Large intestine (tissue), 3 donors: ENCODE measurements around the gene MCCD1. TPM values are rescaled to one million over a fixed set of nuclear protein-coding genes. Genes with fewer than 3 reads are reported as not detected.

Experiments
- DNase-seq, 2 donors: peaks; one replicate each; pipeline versions ENCODE4 v3.0.0 to v3.0.0-alpha.2; 2013
- H3K27ac ChIP-seq: one replicate; pipeline ENCODE4 v1.5.1; 2013; ENCODE audit warnings: low read length
- H3K27me3 ChIP-seq: 2 replicates; pipeline ENCODE4 v1.6.1; 2013; ENCODE audit warnings: low read length; ENCODE audit not compliant: control insufficient read depth, insufficient read depth
- H3K36me3 ChIP-seq: 2 replicates; pipeline ENCODE4 v1.6.1; 2013; ENCODE audit warnings: low read length; ENCODE audit not compliant: control insufficient read depth, insufficient read depth
- H3K4me1 ChIP-seq: one replicate; pipeline ENCODE4 v1.6.1; 2013; ENCODE audit warnings: low read length; ENCODE audit not compliant: control insufficient read depth, insufficient read depth
- H3K4me3 ChIP-seq: one replicate; pipeline ENCODE4 v1.5.1; 2013; ENCODE audit warnings: low read length
- H3K9me3 ChIP-seq: one replicate; pipeline ENCODE4 v1.6.1; 2013; ENCODE audit warnings: mild to moderate bottlenecking, low read depth, low read length, moderate library complexity; ENCODE audit not compliant: control insufficient read depth
- WGBS: methylation state at CpG from one replicate; pipeline ENCODE4 v1.1.5; 2013; ENCODE audit warnings: low lambda C conversion rate; ENCODE audit not compliant: insufficient coverage; 5-methylcytosine and 5-hydroxymethylcytosine counted together
- polyA plus RNA-seq: library from polyadenylated mRNA; unstranded; fragments of 120-200 nt; gene quantifications from one replicate; pipeline ENCODE4 v1.2.1, GENCODE V29; 2013

Gene MCCD1
- polyA plus RNA-seq, 1 donor, result not detected

DNA sequence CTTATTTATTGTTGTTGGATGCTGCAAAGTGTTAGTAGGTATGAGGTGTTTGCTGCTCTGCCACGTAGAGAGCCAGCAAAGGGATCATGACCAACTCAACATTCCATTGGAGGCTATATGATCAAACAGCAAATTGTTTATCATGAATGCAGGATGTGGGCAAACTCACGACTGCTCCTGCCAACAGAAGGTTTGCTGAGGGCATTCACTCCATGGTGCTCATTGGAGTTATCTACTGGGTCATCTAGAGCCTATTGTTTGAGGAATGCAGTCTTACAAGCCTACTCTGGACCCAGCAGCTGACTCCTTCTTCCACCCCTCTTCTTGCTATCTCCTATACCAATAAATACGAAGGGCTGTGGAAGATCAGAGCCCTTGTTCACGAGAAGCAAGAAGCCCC is 18.8 kb upstream of the MCCD1 start:
- no peak for DNase-seq
- no peaks in the 10 kb centered on the region for H3K36me3 ChIP-seq
- no peak overlapping the region for H3K27ac ChIP-seq
- no peak overlapping the region for H3K4me3 ChIP-seq
- no peaks in the 10 kb centered on the region for H3K4me1 ChIP-seq
- H3K27me3 ChIP-seq, result peaks cover 27% of the 10 kb centered on the region
- 73% methylated on average over 3 of the region's 4 CpGs for WGBS
- H3K9me3 ChIP-seq, result no peaks in the 10 kb centered on the region

DNA sequence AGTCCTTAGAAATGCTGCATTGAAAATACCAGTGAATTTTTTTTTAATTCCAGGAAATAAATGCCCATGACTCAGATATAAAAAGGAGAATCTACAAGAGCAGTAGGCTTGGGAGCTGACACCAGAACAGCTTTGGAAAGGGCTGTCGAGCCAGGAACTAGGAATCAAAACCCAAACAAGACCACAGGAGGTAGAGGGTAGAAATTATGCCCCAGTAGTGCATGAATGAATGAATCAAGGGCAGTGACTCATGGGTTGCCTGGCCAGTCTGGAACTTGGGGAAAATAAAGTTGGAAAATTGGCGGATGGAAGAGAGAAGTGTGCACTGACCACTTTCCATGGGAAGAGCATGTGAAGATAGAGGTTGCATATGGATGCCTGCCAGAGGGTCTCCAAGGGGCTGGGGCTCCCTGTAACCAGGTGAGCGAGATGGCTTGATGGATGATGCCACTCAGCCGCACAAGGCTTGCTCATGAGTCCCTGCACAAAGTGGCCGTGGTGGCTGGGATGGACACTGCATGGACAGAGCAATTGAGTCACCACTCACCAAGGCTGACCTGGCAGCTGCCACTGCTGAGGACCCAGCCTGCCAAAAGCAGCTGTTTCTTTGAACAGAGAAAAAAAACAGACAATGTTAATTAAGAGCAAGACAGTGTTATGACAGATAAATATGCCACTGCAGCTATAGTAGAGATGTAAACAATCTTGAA is 15.2 kb upstream of the MCCD1 start:
- no peaks in the 10 kb centered on the region for H3K9me3 ChIP-seq
- WGBS, result no CpG with 5 or more reads among the region's 5 CpGs
- no peak for DNase-seq
- no peak overlapping the region for H3K4me3 ChIP-seq
- H3K4me1 ChIP-seq, result no peaks in the 10 kb centered on the region
- H3K27ac ChIP-seq, result no peak overlapping the region
- H3K36me3 ChIP-seq, result no peaks in the 10 kb centered on the region
- peaks cover 15% of the 10 kb centered on the region for H3K27me3 ChIP-seq

DNA sequence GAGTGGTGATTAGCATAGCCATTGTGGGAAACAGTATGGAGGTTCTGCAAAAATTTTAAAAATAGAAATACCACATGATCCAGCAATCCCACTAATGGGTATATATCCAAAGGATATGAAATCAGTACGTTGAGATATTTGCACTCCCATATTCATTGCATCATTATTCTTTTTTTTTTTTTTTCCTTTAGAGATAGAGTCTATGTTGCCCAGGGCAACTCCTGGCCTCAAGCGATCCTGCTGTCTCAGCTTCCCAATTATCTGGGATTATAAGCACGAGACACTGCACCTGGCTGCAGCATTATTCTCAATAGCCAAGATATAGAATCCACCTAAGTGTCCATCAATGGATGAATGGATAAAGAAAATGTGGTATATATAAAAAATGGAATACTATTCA is 6.9 kb upstream of the MCCD1 start:
- H3K4me3 ChIP-seq, result no peak overlapping the region
- no peaks in the 10 kb centered on the region for H3K36me3 ChIP-seq
- no peak overlapping the region for H3K27ac ChIP-seq
- peaks cover 6% of the 10 kb centered on the region for H3K27me3 ChIP-seq
- DNase-seq, result no peak
- WGBS, result no CpG with 5 or more reads among the region's 3 CpGs
- no peaks in the 10 kb centered on the region for H3K4me1 ChIP-seq
- H3K9me3 ChIP-seq, result no peaks in the 10 kb centered on the region

DNA sequence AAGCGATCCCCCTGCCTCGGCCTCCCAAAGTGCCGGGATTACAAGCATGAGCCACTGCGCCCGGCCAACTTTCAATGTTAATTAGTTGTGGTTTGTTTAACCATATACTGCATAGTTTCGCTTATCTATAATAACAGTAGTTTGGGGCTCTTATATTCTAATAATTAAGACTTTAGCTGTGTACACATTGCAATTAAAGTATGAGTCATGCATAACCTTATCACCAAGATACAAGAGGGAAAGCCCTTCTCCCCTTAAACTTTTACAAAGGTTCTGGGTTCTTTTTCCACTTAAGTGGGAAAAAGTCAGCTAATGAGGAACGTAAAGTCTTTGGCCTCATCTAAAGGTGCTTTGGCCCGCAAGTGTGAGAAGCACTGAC is 3.2 kb upstream of the MCCD1 start:
- WGBS, result no CpG with 5 or more reads among the region's 8 CpGs
- peaks cover 2% of the 10 kb centered on the region for H3K27me3 ChIP-seq
- H3K9me3 ChIP-seq, result no peaks in the 10 kb centered on the region
- DNase-seq, result no peak
- H3K27ac ChIP-seq, result no peak overlapping the region
- peaks cover 12% of the 10 kb centered on the region for H3K36me3 ChIP-seq
- no peak overlapping the region for H3K4me3 ChIP-seq
- H3K4me1 ChIP-seq, result peaks cover 7% of the 10 kb centered on the region

DNA sequence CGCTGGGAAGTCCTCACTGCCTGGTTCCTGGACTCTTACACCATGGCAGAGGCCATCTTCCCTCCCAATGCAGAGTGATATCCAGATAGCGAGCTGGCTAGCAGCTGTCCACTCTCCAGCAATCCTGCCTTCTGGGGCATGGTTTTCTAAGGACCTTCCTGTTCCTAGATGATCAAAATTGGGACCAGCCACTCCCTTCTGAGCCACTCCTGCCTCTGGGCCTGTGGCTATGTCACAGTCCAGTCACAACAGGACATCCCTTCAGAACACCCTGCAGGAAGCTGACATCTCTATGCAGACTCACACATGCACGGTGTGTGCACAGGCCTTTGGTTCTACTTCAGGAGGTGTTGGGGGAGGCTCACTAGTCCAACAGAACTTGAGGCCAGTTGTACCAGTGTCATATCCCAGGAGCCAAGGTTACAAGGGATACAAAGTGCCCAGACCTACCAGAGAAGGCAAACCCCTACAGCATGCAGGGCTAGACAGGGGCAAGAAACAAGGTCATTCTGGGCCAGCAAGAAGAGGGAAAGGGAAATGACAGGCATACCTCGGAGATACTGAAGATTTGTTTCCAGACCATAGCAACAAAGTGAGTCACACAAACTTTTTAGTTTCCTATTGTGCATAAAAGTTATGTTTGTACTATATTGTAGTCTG is 2.7 kb upstream of the MCCD1 start:
- WGBS, result 80% methylated on average over 1 of the region's 4 CpGs

DNA sequence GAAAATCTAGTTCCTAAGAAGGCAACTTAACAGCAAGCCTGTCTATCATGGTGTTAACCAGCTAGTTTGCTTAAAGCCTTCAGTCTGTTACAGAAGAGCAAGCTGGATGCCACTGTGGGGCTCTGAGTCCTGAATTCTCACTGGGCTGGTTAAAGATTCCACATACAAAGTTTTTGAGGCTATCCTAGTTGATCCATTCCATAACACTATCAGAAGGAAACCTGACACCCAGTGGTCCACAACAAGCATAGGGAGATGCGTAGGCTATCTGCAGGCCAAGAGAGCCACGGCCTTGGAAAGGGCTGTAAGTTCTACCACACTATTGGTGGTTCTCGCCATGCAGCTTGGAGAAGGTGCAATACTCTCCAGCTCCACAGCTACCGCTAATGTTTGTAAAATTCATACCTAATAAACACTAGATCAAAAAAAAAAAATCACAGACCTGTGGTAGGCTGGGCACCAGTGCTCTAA is 420 bp upstream of the MCCD1 start:
- DNase-seq, result no peak
- 75% methylated on average over 1 of the region's 4 CpGs for WGBS
- Histone ChIP-seq H3K9me3 (no peaks in the 10 kb centered on the region), H3K27me3 (no peaks in the 10 kb centered on the region), H3K36me3 (peaks cover 40% of the 10 kb centered on the region), H3K27ac (no peak overlapping the region), H3K4me3 (no peak overlapping the region), H3K4me1 (peaks cover 7% of the 10 kb centered on the region)

More for the DNA sequence above, 2.7 kb upstream of the MCCD1 start:
- Histone ChIP-seq H3K4me1 (peaks cover 7% of the 10 kb centered on the region), H3K27me3 (peaks cover 2% of the 10 kb centered on the region), H3K27ac (no peak overlapping the region), H3K4me3 (no peak overlapping the region), H3K9me3 (no peaks in the 10 kb centered on the region), H3K36me3 (peaks cover 17% of the 10 kb centered on the region)
- no peak for DNase-seq

DNA sequence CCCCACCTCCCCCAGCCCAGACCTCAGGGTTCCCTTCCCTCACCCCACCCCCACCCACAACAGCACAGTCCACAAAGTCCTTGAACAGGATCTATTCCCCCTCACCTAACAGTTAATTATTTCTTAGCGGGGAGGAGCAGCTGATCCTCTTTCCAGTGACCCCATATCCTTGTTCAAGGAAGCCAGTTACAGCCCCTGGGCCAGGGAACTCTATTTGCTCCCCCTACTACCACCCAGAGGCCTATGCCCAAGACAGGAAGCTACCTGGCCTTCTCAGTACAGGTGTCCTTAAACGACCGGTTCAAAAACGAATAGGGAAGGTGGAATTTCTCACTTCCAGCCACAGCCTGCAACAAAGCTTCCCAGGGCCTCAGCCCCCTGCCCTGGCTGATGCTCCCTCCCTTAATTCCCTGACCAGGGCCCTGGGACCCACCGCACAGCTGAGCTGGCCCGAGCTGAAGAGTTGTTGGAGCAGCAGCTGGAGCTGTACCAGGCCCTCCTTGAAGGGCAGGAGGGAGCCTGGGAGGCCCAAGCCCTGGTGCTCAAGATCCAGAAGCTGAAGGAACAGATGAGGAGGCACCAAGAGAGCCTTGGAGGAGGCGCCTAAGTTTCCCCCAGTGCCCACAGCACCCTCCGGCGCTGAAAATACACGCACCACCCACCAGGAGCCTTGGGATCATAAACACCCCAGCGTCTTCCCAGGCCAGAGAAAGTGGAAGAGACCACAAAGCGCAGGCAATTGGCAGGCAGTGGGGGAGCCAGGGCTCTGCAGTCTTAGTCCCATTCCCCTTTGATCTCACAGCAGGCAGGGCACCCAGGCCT is 778 bp downstream of the MCCD1 start:
- no peaks in the 10 kb centered on the region for H3K27me3 ChIP-seq
- H3K36me3 ChIP-seq, result peaks cover 52% of the 10 kb centered on the region
- no peaks in the 10 kb centered on the region for H3K9me3 ChIP-seq
- DNase-seq, result peak in 1 of 2 donors; percentile 35
- H3K4me3 ChIP-seq, result no peak overlapping the region
- no peak overlapping the region for H3K27ac ChIP-seq
- peaks cover 7% of the 10 kb centered on the region for H3K4me1 ChIP-seq
- WGBS, result no CpG with 5 or more reads among the region's 12 CpGs

DNA sequence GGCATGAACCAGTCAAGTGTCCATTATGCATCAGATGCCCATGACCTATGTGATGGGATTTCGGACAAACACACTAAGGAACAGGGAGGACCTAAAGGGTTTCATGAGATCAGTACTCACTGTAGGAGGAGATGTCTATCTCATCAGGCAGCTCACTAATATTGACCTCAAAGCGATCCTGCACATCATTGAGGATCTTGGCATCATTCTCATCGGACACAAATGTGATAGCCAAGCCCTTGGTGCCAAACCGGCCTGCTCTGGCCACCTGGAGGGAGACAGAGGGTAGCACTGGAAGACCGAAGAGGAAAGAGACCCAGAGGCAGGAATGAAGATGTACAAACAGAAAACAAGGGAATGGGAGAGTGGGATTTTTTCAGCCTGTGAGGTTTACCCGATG is 1.9 kb downstream of the MCCD1 start:
- H3K36me3 ChIP-seq, result peaks cover 63% of the 10 kb centered on the region
- WGBS, result 86% methylated on average over 2 of the region's 6 CpGs
- DNase-seq, result no peak
- H3K9me3 ChIP-seq, result no peaks in the 10 kb centered on the region
- no peak overlapping the region for H3K4me3 ChIP-seq
- no peak overlapping the region for H3K27ac ChIP-seq
- peaks cover 7% of the 10 kb centered on the region for H3K4me1 ChIP-seq
- no peaks in the 10 kb centered on the region for H3K27me3 ChIP-seq

DNA sequence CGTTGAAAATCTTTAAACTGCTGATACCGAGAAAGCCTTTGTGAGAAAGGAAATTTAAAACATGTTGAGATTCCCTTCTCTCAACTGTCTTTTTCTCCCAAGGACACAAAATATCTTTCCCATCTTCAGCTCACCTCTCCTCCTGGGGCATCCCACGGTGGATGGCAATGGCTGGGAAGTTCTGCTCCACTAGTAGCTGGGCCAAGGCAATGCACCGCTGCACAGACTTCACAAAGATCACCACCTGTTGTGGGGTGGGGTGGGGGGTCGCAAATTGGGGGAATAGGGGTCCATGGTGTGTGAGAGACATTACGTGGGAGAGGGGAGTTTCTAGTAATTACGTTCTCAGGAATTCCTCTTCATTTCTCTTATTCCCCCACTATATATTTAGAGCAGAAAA is 2.4 kb downstream of the MCCD1 start:
- peaks cover 68% of the 10 kb centered on the region for H3K36me3 ChIP-seq
- peaks cover 7% of the 10 kb centered on the region for H3K4me1 ChIP-seq
- WGBS, result no CpG with 5 or more reads among the region's 7 CpGs
- DNase-seq, result no peak
- no peaks in the 10 kb centered on the region for H3K27me3 ChIP-seq
- H3K4me3 ChIP-seq, result no peak overlapping the region
- H3K27ac ChIP-seq, result no peak overlapping the region
- H3K9me3 ChIP-seq, result no peaks in the 10 kb centered on the region

DNA sequence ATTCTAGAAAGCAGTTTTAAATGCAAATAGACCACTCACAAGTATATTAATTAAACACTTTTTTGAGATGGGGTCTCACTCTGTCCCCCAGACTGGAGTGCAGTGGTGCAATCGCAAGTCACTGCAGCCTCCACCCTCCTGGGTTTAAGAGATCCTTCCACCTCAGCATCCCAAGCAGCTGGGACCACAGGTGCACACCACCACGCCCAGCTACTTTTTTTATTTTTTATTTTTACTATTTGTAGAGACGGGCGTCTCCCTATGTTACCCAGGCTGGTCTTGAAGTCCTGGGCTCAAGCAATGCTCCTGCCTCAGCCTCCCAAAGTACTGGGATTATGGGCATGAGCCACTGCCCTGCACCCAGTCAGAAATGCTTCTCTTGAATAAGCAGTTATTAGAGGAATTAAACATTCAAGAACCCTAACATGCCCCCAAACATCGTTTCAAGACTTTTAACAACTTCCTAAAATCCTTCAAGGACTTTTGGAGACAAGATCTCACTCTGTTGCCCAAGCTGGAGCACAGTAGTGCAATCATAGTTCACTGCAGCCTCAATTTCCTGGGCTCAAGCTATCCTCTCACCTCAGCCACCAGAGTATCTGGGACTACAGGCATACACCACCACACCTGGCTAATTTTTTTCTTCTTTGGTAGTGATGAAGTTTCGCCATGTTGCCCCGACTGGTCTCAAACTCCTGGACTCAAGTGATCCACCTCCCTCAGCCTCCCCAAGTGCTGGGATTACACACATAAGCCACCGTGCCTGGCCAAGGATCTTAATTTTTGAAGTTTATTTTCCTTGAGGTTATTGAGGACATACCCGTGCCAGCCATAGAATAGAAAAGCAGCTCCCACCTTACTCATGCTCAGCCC is 3.2 kb downstream of the MCCD1 start:
- Histone ChIP-seq H3K9me3 (no peaks in the 10 kb centered on the region), H3K36me3 (peaks cover 76% of the 10 kb centered on the region), H3K27me3 (no peaks in the 10 kb centered on the region), H3K4me1 (peaks cover 7% of the 10 kb centered on the region), H3K4me3 (no peak overlapping the region), H3K27ac (no peak overlapping the region)
- WGBS, result 80% methylated on average over 1 of the region's 9 CpGs
- DNase-seq, result no peak
